HUES6 (cell line): ENCODE results near the gene MAP3K5.

ENCODE experiments used
- H3K27ac ChIP-seq: 2 replicates; pipeline ENCODE4 v1.7.0; 2013; ENCODE audit warnings: low read depth, mild to moderate bottlenecking, low read length, inconsistent platforms
- H3K27me3 ChIP-seq: 2 replicates; pipeline ENCODE4 v1.6.1; 2013; ENCODE audit warnings: low read length; ENCODE audit not compliant: control insufficient read depth, insufficient read depth
- H3K36me3 ChIP-seq: 2 replicates; pipeline ENCODE4 v1.6.1; 2013; ENCODE audit warnings: low read length; ENCODE audit not compliant: control insufficient read depth, insufficient read depth
- H3K4me1 ChIP-seq: 2 replicates; pipeline ENCODE4 v1.6.1; 2013; ENCODE audit warnings: low read length; ENCODE audit not compliant: control insufficient read depth, insufficient read depth
- H3K4me3 ChIP-seq: 2 replicates; pipeline ENCODE4 v1.5.1; 2013; ENCODE audit warnings: low read depth, low read length
- H3K9ac ChIP-seq: one replicate; pipeline ENCODE4 v1.6.1; 2013; ENCODE audit warnings: mild to moderate bottlenecking, low read length
- H3K9me3 ChIP-seq: 2 replicates; pipeline ENCODE4 v1.6.1; 2013; ENCODE audit warnings: low read depth, low read length; ENCODE audit not compliant: control insufficient read depth, insufficient read depth

Gene MAP3K5

GRCh38 chr6:136737374-136737844, 54.9 kb downstream of the MAP3K5 start:
- Histone ChIP-seq H3K4me3 (no peak overlapping the region), H3K4me1 (no peaks in the 10 kb centered on the region), H3K36me3 (no peaks in the 10 kb centered on the region), H3K9ac (no peak overlapping the region), H3K9me3 (no peaks in the 10 kb centered on the region), H3K27me3 (no peaks in the 10 kb centered on the region), H3K27ac (no peak overlapping the region)

GRCh38 chr6:136736281-136736960, 55.9 kb downstream of the MAP3K5 start:
- H3K27ac ChIP-seq = no peak overlapping the region
- H3K9ac ChIP-seq = no peak overlapping the region
- no peak overlapping the region for H3K4me3 ChIP-seq
- H3K9me3 ChIP-seq = no peaks in the 10 kb centered on the region
- H3K36me3 ChIP-seq = no peaks in the 10 kb centered on the region
- H3K27me3 ChIP-seq = no peaks in the 10 kb centered on the region
- H3K4me1 ChIP-seq = no peaks in the 10 kb centered on the region

GRCh38 chr6:136734977-136735376, 57.3 kb downstream of the MAP3K5 start:
- no peaks in the 10 kb centered on the region for H3K4me1 ChIP-seq

GRCh38 chr6:136732889-136733288, 59.4 kb downstream of the MAP3K5 start:
- H3K4me3 ChIP-seq = no peak overlapping the region
- H3K27me3 ChIP-seq = no peaks in the 10 kb centered on the region
- no peak overlapping the region for H3K27ac ChIP-seq
- no peaks in the 10 kb centered on the region for H3K36me3 ChIP-seq
- no peak overlapping the region for H3K9ac ChIP-seq
- H3K9me3 ChIP-seq = no peaks in the 10 kb centered on the region
- no peaks in the 10 kb centered on the region for H3K4me1 ChIP-seq

More at GRCh38 chr6:136734977-136735376, 57.3 kb downstream of the MAP3K5 start:
- no peak overlapping the region for H3K27ac ChIP-seq
- no peaks in the 10 kb centered on the region for H3K36me3 ChIP-seq
- no peak overlapping the region for H3K9ac ChIP-seq
- no peaks in the 10 kb centered on the region for H3K27me3 ChIP-seq
- no peak overlapping the region for H3K4me3 ChIP-seq
- H3K9me3 ChIP-seq = no peaks in the 10 kb centered on the region

- Histone ChIP-seq H3K9me3 (no peaks in the 10 kb centered on the region), H3K9ac (no peak overlapping the region), H3K4me3 (no peak overlapping the region), H3K36me3 (no peaks in the 10 kb centered on the region), H3K4me1 (no peaks in the 10 kb centered on the region), H3K27me3 (no peaks in the 10 kb centered on the region), H3K27ac (no peak overlapping the region)
Observed at GRCh38 chr6:136729832-136730231, 62.4 kb downstream of the MAP3K5 start.

GRCh38 chr6:136728976-136729515, 63.2 kb downstream of the MAP3K5 start:
- Histone ChIP-seq H3K4me3 (no peak overlapping the region), H3K27me3 (no peaks in the 10 kb centered on the region), H3K36me3 (no peaks in the 10 kb centered on the region), H3K4me1 (no peaks in the 10 kb centered on the region), H3K9me3 (no peaks in the 10 kb centered on the region), H3K9ac (no peak overlapping the region), H3K27ac (no peak overlapping the region)

GRCh38 chr6:136728033-136728939, 64.0 kb downstream of the MAP3K5 start:
- Histone ChIP-seq H3K9me3 (no peaks in the 10 kb centered on the region), H3K27ac (no peak overlapping the region)

GRCh38 chr6:136726837-136727557, 65.3 kb downstream of the MAP3K5 start:
- no peaks in the 10 kb centered on the region for H3K9me3 ChIP-seq
- no peak overlapping the region for H3K4me3 ChIP-seq
- no peak overlapping the region for H3K9ac ChIP-seq
- no peaks in the 10 kb centered on the region for H3K36me3 ChIP-seq
- H3K27ac ChIP-seq = no peak overlapping the region
- H3K4me1 ChIP-seq = no peaks in the 10 kb centered on the region
- no peaks in the 10 kb centered on the region for H3K27me3 ChIP-seq

More at GRCh38 chr6:136728033-136728939, 64.0 kb downstream of the MAP3K5 start:
- Histone ChIP-seq H3K4me1 (no peaks in the 10 kb centered on the region), H3K9ac (no peak overlapping the region), H3K4me3 (no peak overlapping the region), H3K27me3 (no peaks in the 10 kb centered on the region), H3K36me3 (no peaks in the 10 kb centered on the region)

- no peaks in the 10 kb centered on the region for H3K27me3 ChIP-seq
- no peaks in the 10 kb centered on the region for H3K36me3 ChIP-seq
- H3K4me1 ChIP-seq = no peaks in the 10 kb centered on the region
- no peak overlapping the region for H3K4me3 ChIP-seq
- no peak overlapping the region for H3K9ac ChIP-seq
- no peak overlapping the region for H3K27ac ChIP-seq
- no peaks in the 10 kb centered on the region for H3K9me3 ChIP-seq
Observed at GRCh38 chr6:136725124-136725523, 67.2 kb downstream of the MAP3K5 start.

- H3K9ac ChIP-seq = no peak overlapping the region
- no peaks in the 10 kb centered on the region for H3K36me3 ChIP-seq
- H3K27ac ChIP-seq = no peak overlapping the region
- H3K4me3 ChIP-seq = no peak overlapping the region
- H3K27me3 ChIP-seq = no peaks in the 10 kb centered on the region
- no peaks in the 10 kb centered on the region for H3K9me3 ChIP-seq
- peaks cover 7% of the 10 kb centered on the region; the same call in 1 of the 2 replicates for H3K4me1 ChIP-seq
Observed at GRCh38 chr6:136723780-136724179, 68.5 kb downstream of the MAP3K5 start.
